Activated naive CD4-positive, alpha-beta T cell treated with anti-CD3 and anti-CD28 coated beads, Interleukin-2, amount 50 U/mL, for 24 hours (primary cell): ENCODE measurements around the gene RBM26.
"Not testable (repeated sequence)": the region's sequence is repeated elsewhere in the genome, so short reads cannot be mapped to it uniquely, and the experiment has no call there.

ENCODE experiments used
- H3K27ac Mint-ChIP-seq: one replicate; pipeline ENCODE4 v1.8.0; 2021; ENCODE audit warnings: mild to moderate bottlenecking, mixed read lengths
- H3K27me3 Mint-ChIP-seq: one replicate; pipeline ENCODE4 v1.8.0; 2021; ENCODE audit warnings: mixed read lengths
- H3K36me3 Mint-ChIP-seq: one replicate; pipeline ENCODE4 v1.8.0; 2021; ENCODE audit warnings: mixed read lengths
- H3K4me1 Mint-ChIP-seq: one replicate; pipeline ENCODE4 v1.8.0; 2021; ENCODE audit warnings: mixed read lengths
- H3K4me3 Mint-ChIP-seq: one replicate; pipeline ENCODE4 v1.8.0; 2021; ENCODE audit warnings: mild to moderate bottlenecking, mixed read lengths
- H3K9me3 Mint-ChIP-seq: one replicate; pipeline ENCODE4 v1.8.0; 2021; ENCODE audit warnings: mixed read lengths

RBM26 gene

GRCh38 chr13:79295906-79296706 lies 109.9 kb downstream of the RBM26 start:
- Mint-ChIP-seq H3K27ac (no peak overlapping the region), H3K36me3 (no peaks in the 10 kb centered on the region), H3K4me3 (no peak overlapping the region), H3K9me3 (no peaks in the 10 kb centered on the region), H3K4me1 (no peaks in the 10 kb centered on the region), H3K27me3 (peaks cover 10% of the 10 kb centered on the region)

- no peaks in the 10 kb centered on the region for H3K9me3 Mint-ChIP-seq
- no peak overlapping the region for H3K4me3 Mint-ChIP-seq
- peaks cover 4% of the 10 kb centered on the region for H3K27me3 Mint-ChIP-seq
- H3K4me1 Mint-ChIP-seq: no peaks in the 10 kb centered on the region
- H3K36me3 Mint-ChIP-seq: no peaks in the 10 kb centered on the region
- no peak overlapping the region for H3K27ac Mint-ChIP-seq
Observed at GRCh38 chr13:79290595-79291244, 115.3 kb downstream of the RBM26 start.

- Mint-ChIP-seq H3K9me3 (no peaks in the 10 kb centered on the region), H3K4me1 (no peaks in the 10 kb centered on the region), H3K4me3 (no peak overlapping the region), H3K36me3 (no peaks in the 10 kb centered on the region), H3K27me3 (peaks cover under 1% of the 10 kb centered on the region), H3K27ac (no peak overlapping the region)
Observed at GRCh38 chr13:79289571-79289970, 116.5 kb downstream of the RBM26 start.

GRCh38 chr13:79287939-79288795 lies 117.9 kb downstream of the RBM26 start:
- Mint-ChIP-seq H3K4me3 (no peak overlapping the region), H3K9me3 (no peaks in the 10 kb centered on the region), H3K27me3 (no peaks in the 10 kb centered on the region), H3K36me3 (no peaks in the 10 kb centered on the region), H3K4me1 (no peaks in the 10 kb centered on the region), H3K27ac (no peak overlapping the region)

- Mint-ChIP-seq H3K27ac (no peak overlapping the region), H3K27me3 (no peaks in the 10 kb centered on the region), H3K9me3 (no peaks in the 10 kb centered on the region), H3K36me3 (no peaks in the 10 kb centered on the region), H3K4me1 (no peaks in the 10 kb centered on the region), H3K4me3 (no peak overlapping the region)
Observed at GRCh38 chr13:79285159-79285558, 120.9 kb downstream of the RBM26 start.

- Mint-ChIP-seq H3K4me3 (no peak overlapping the region), H3K9me3 (no peaks in the 10 kb centered on the region), H3K27me3 (no peaks in the 10 kb centered on the region), H3K4me1 (no peaks in the 10 kb centered on the region), H3K27ac (no peak overlapping the region), H3K36me3 (no peaks in the 10 kb centered on the region)
Observed at GRCh38 chr13:79283742-79284141, 122.3 kb downstream of the RBM26 start.

- Mint-ChIP-seq H3K4me1 (no peaks in the 10 kb centered on the region), H3K4me3 (no peak overlapping the region), H3K9me3 (no peaks in the 10 kb centered on the region), H3K36me3 (no peaks in the 10 kb centered on the region), H3K27ac (no peak overlapping the region), H3K27me3 (no peaks in the 10 kb centered on the region)
Observed at GRCh38 chr13:79282976-79283375, 123.1 kb downstream of the RBM26 start.

GRCh38 chr13:79282508-79282907 lies 123.5 kb downstream of the RBM26 start:
- H3K27me3 Mint-ChIP-seq: no peaks in the 10 kb centered on the region
- H3K4me1 Mint-ChIP-seq: no peaks in the 10 kb centered on the region

GRCh38 chr13:79281339-79281747 lies 124.7 kb downstream of the RBM26 start:
- Mint-ChIP-seq H3K36me3 (no peaks in the 10 kb centered on the region), H3K27ac (no peak overlapping the region), H3K9me3 (no peaks in the 10 kb centered on the region), H3K4me3 (no peak overlapping the region), H3K27me3 (no peaks in the 10 kb centered on the region), H3K4me1 (no peaks in the 10 kb centered on the region)

More at GRCh38 chr13:79282508-79282907, 123.5 kb downstream of the RBM26 start:
- no peak overlapping the region for H3K27ac Mint-ChIP-seq
- H3K4me3 Mint-ChIP-seq: no peak overlapping the region
- H3K9me3 Mint-ChIP-seq: no peaks in the 10 kb centered on the region
- no peaks in the 10 kb centered on the region for H3K36me3 Mint-ChIP-seq

- H3K36me3 Mint-ChIP-seq, H3K4me3 Mint-ChIP-seq, H3K4me1 Mint-ChIP-seq, H3K27ac Mint-ChIP-seq, H3K27me3 Mint-ChIP-seq, H3K9me3 Mint-ChIP-seq: not testable (repeated sequence)
Observed at GRCh38 chr13:79279735-79280134, 126.3 kb downstream of the RBM26 start.

GRCh38 chr13:79273045-79273444 lies 133.0 kb downstream of the RBM26 start:
- Mint-ChIP-seq H3K4me3 (no peak overlapping the region), H3K27me3 (peaks cover 12% of the 10 kb centered on the region), H3K9me3 (no peaks in the 10 kb centered on the region), H3K27ac (no peak overlapping the region), H3K4me1 (no peaks in the 10 kb centered on the region), H3K36me3 (no peaks in the 10 kb centered on the region)

GRCh38 chr13:79271616-79272015 lies 134.4 kb downstream of the RBM26 start:
- H3K4me1 Mint-ChIP-seq: no peaks in the 10 kb centered on the region
- peaks cover 12% of the 10 kb centered on the region for H3K27me3 Mint-ChIP-seq
- no peaks in the 10 kb centered on the region for H3K9me3 Mint-ChIP-seq
- no peaks in the 10 kb centered on the region for H3K36me3 Mint-ChIP-seq
- no peak overlapping the region for H3K4me3 Mint-ChIP-seq
- H3K27ac Mint-ChIP-seq: no peak overlapping the region

GRCh38 chr13:79270859-79271258 lies 135.2 kb downstream of the RBM26 start:
- no peaks in the 10 kb centered on the region for H3K36me3 Mint-ChIP-seq
- H3K27ac Mint-ChIP-seq: no peak overlapping the region
- no peaks in the 10 kb centered on the region for H3K9me3 Mint-ChIP-seq
- no peaks in the 10 kb centered on the region for H3K4me1 Mint-ChIP-seq
- no peak overlapping the region for H3K4me3 Mint-ChIP-seq
- H3K27me3 Mint-ChIP-seq: peaks cover 12% of the 10 kb centered on the region
